Lower leg skin (tissue), 4 donors: Measurements from ENCODE around the gene ENAM. TPM values are rescaled to one million over a fixed set of nuclear protein-coding genes. Genes with fewer than 3 reads are reported as not detected.

Experiments used
- DNase-seq, 2 donors: peaks; one replicate each; pipeline ENCODE4 v3.0.0-alpha.2; 2019; ENCODE audit warnings: low spot score in 2 of 2
- H3K4me3 ChIP-seq: fragments of 200-600 bp; sonication (generic); 2 replicates; pipeline ENCODE4 v1.5.1; 2017; ENCODE audit warnings: mild to moderate bottlenecking, low read depth; ENCODE audit not compliant: poor library complexity, severe bottlenecking
- POLR2A ChIP-seq, 2 donors: fragments of 450-650 bp; IDR thresholded peaks; one replicate each; pipeline ENCODE4 v1.6.1; 2016 to 2017; ENCODE audit warnings: antibody characterized with exemption in 2 of 2, mild to moderate bottlenecking in 1 of 2, moderate library complexity in 1 of 2
- WGBS, 2 donors: methylation state at CpG; one replicate each; pipeline ENCODE4 v1.1.5; 2018; 5-methylcytosine and 5-hydroxymethylcytosine counted together
- intact Hi-C: fragments of 100-400 bp; cut with DNase I; formaldehyde crosslinking; loops from one replicate; pipeline ENCODE4 v1.15.0; 2023; ENCODE audit warnings: low total_unique reads
- total RNA-seq, 4 donors: library from RNA; depleted of rRNA; stranded (reverse); fragments of >200 nt; gene quantifications; one replicate each; pipeline ENCODE4 v1.1.0, GENCODE V29; 2016
- TF ChIP-seq, protein P1 (sequence below), 3 donors: fragments of 450-650 bp; IDR thresholded peaks; one replicate each; pipeline ENCODE4 v1.5.1; 2016; ENCODE audit warnings: antibody characterized with exemption in 3 of 3, mild to moderate bottlenecking in 3 of 3, moderate library complexity in 2 of 3

The ENAM gene
- total RNA-seq = under 1 TPM in 1 of 4 donors, not detected in 3; 0.06 TPM

DNA sequence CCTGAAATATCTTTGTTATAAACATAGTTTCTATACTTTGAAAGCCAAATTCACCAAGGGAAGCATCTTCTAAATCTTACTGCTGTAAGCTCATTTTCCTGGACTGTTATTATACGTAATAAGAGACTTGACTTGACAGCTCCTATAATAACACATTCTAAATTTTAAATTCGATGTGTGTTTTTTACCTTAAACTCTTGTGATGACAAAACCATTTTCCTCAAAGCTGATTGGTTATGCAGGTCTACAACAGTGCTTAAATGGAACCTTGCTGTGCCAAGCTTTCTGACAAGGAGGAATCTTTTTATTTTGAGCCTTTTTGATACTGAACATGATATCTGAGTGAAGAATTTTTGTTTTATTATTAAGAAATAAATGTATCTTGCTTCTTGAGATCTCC, at the start of gene ENAM:
Gene ENAM, plus strand, starts transcription at position 301 of the 400 bp plus-strand sequence. CDS start 757 bp downstream, outside the sequence.
- 91 to 92% methylated on average over 2 of the region's 2 CpGs for WGBS, 2 donors

DNA sequence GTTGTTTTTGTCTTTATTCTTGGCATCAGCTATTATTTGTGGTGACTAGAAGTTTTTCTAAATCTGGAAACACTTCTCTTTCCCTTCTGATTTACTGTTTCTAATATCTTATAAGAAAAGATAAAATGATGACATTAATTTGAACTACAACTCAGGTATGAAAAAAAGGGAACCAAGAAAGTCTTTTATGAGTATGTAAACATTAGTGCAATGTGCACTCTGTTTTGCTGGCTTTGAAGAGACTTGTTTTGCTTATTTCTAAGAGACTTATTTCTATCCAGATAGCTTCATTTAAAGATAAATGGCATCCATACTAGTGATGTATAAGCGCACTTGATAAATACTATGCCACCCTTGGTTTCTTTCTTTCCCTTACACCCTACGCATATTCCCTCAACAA, 46.6 kb upstream of the ENAM start:
- WGBS, 2 donors = 88 to 99% methylated on average over 2 of the region's 2 CpGs
- DNase-seq = no peak
- intact Hi-C loops = no loop called here
- no peak overlapping the region for H3K4me3 ChIP-seq
- TF ChIP-seq POLR2A (IDR thresholded peaks at IDR 0.05) = no peak
- TF ChIP-seq, protein P1, sequence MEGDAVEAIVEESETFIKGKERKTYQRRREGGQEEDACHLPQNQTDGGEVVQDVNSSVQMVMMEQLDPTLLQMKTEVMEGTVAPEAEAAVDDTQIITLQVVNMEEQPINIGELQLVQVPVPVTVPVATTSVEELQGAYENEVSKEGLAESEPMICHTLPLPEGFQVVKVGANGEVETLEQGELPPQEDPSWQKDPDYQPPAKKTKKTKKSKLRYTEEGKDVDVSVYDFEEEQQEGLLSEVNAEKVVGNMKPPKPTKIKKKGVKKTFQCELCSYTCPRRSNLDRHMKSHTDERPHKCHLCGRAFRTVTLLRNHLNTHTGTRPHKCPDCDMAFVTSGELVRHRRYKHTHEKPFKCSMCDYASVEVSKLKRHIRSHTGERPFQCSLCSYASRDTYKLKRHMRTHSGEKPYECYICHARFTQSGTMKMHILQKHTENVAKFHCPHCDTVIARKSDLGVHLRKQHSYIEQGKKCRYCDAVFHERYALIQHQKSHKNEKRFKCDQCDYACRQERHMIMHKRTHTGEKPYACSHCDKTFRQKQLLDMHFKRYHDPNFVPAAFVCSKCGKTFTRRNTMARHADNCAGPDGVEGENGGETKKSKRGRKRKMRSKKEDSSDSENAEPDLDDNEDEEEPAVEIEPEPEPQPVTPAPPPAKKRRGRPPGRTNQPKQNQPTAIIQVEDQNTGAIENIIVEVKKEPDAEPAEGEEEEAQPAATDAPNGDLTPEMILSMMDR (IDR thresholded peaks at IDR 0.05) = no peak

More for the DNA sequence above, at the start of gene ENAM:
- no peak within 1 kb of the TSS for H3K4me3 ChIP-seq
- intact Hi-C loops = no loop called here
- TF ChIP-seq, protein P1 (IDR thresholded peaks at IDR 0.05) = no peak
- TF ChIP-seq POLR2A (IDR thresholded peaks at IDR 0.05) = no peak
- no peak for DNase-seq

GRCh38 chr4:70583952-70584834, 44.4 kb upstream of the ENAM start:
- intact Hi-C loops = no loop called here
- 59 to 60% methylated on average over 9 of the region's 9 CpGs for WGBS, 2 donors
- no peak for DNase-seq
- H3K4me3 ChIP-seq = no peak overlapping the region
- no peak for TF ChIP-seq POLR2A (IDR thresholded peaks at IDR 0.05)
- TF ChIP-seq, protein P1 (IDR thresholded peaks at IDR 0.05) = no peak

- no peak overlapping the region for H3K4me3 ChIP-seq
- intact Hi-C loops = no loop called here
- no peak for TF ChIP-seq POLR2A (IDR thresholded peaks at IDR 0.05)
- TF ChIP-seq, protein P1 (IDR thresholded peaks at IDR 0.05) = no peak
- 43 to 46% methylated on average over 2 of the region's 2 CpGs for WGBS, 2 donors
- DNase-seq = no peak
Observed at GRCh38 chr4:70586841-70587240, 41.7 kb upstream of the ENAM start.

GRCh38 chr4:70589785-70590184, 38.8 kb upstream of the ENAM start:
- no peak overlapping the region for H3K4me3 ChIP-seq
- TF ChIP-seq POLR2A (IDR thresholded peaks at IDR 0.05) = no peak
- intact Hi-C loops = no loop called here
- DNase-seq = no peak

- intact Hi-C loops = no loop called here
- TF ChIP-seq, protein P1 (IDR thresholded peaks at IDR 0.05) = no peak
- no peak for TF ChIP-seq POLR2A (IDR thresholded peaks at IDR 0.05)
- no peak for DNase-seq
- WGBS, 2 donors = 29 to 39% methylated on average over 5 of the region's 5 CpGs
- no peak within 1 kb of the TSS for H3K4me3 ChIP-seq
Observed at GRCh38 chr4:70591955-70592582, 36.5 kb upstream of the ENAM start, which contains the start of gene AMBN. Gene AMBN, plus strand, starts transcription at chr4:70592256. Its CDS starts 103 bp downstream, at chr4:70592359.
